KOPT-K1 (cell line): ENCODE data around the gene ZFR.
"Not testable (repeated sequence)": the region's sequence is repeated elsewhere in the genome, so short reads cannot be mapped to it uniquely, and the experiment has no call there.

Experiments used
- H3K27ac ChIP-seq: fragments of 200-600 bp; sonication (generic); 2 replicates; pipeline ENCODE4 v1.5.1; 2016; ENCODE audit warnings: antibody characterized with exemption, mild to moderate bottlenecking, low read depth, low read length; ENCODE audit not compliant: poor library complexity, severe bottlenecking
- H3K36me3 ChIP-seq: fragments of 200-600 bp; sonication (generic); 2 replicates; pipeline ENCODE4 v1.5.1; 2017; ENCODE audit warnings: antibody characterized with exemption, mild to moderate bottlenecking, low read length, moderate library complexity; ENCODE audit not compliant: insufficient read depth
- H3K9me3 ChIP-seq: fragments of 200-600 bp; sonication (generic); 2 replicates; pipeline ENCODE4 v1.5.1; 2017; ENCODE audit warnings: antibody characterized with exemption, low read length, mild to moderate bottlenecking; ENCODE audit not compliant: insufficient read depth, poor library complexity, severe bottlenecking

ZFR gene

GRCh38 chr5:32461441-32462120 is 17.0 kb upstream of the ZFR start:
- Histone ChIP-seq H3K36me3 (no peaks in the 10 kb centered on the region), H3K9me3 (no peaks in the 10 kb centered on the region), H3K27ac (no peak overlapping the region)

DNA sequence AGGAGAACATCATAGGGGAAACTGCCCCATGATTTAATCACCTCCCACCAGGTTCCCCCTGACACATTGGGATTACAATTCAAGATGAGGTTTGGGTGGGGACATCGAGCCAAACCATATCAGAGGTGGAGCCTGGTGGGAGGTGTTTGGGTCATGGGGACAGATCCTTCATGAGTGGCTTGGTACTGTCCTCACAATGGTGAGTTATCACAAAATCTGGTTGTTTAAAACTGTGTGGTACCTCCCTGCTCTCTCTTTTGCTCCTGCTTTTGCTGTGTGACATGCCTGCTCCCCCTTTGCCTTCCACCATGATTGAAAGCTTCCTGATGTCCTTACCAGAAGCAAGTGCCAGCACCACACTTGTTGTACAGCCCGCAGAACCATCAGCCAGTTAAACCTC is 16.2 kb upstream of the ZFR start:
- Histone ChIP-seq H3K9me3 (no peaks in the 10 kb centered on the region), H3K27ac (no peak overlapping the region), H3K36me3 (no peaks in the 10 kb centered on the region)

DNA sequence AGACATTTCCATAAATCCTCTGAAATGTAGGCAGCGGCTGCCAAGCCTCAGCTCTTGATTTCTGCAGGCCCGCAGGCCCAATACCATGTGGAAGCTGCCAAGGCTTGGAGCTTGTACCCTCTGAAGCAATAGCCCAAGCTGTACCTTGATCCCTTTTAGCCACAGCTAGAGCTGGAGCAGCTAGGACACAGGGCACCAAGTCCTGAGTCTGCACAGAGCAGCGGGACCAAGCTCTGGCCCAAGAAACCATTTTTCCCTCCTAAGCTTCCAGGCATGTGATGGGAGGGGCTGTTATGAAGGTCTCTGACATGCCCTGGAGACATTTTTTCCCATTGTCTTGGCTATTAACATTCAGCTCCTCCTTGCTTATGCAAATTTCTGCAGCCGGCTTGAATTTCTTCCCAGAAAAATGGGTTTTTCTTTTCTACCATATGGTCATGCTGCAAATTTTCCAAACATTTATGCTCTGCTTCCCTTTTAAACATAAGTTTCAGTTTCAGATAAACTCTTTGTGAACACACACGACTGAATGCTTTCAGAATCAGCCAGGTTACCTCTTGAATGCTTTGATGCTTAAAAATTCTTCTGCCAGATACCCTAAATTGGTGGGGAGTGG is 14.4 kb upstream of the ZFR start:
- no peaks in the 10 kb centered on the region for H3K36me3 ChIP-seq
- H3K27ac ChIP-seq: no peak overlapping the region
- no peaks in the 10 kb centered on the region for H3K9me3 ChIP-seq

GRCh38 chr5:32455311-32455710 is 10.8 kb upstream of the ZFR start:
- no peaks in the 10 kb centered on the region for H3K9me3 ChIP-seq
- H3K27ac ChIP-seq: no peak overlapping the region
- no peaks in the 10 kb centered on the region for H3K36me3 ChIP-seq

GRCh38 chr5:32454821-32455220 is 10.3 kb upstream of the ZFR start:
- Histone ChIP-seq H3K36me3 (no peaks in the 10 kb centered on the region), H3K9me3 (no peaks in the 10 kb centered on the region), H3K27ac (no peak overlapping the region)

DNA sequence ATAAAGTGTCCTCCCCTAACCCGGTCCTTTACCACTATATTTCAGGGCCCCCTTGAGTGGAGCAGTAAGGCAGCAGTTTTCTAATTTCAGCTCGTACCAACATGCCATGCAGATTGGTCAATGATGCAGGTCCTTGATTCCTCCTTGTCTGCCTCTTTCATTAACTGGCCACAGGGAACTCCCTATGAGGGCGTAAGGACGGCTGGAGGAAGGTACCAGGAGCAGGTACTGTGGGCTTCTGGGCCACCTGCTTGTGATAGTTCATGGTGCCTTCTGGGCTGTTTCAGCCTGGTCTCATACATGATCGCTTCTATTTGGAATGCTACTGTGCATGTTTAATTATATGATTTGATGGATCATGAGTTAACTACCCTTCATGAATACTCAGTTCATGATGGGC is 9.4 kb upstream of the ZFR start:
- no peak overlapping the region for H3K27ac ChIP-seq
- no peaks in the 10 kb centered on the region for H3K36me3 ChIP-seq
- H3K9me3 ChIP-seq: no peaks in the 10 kb centered on the region

DNA sequence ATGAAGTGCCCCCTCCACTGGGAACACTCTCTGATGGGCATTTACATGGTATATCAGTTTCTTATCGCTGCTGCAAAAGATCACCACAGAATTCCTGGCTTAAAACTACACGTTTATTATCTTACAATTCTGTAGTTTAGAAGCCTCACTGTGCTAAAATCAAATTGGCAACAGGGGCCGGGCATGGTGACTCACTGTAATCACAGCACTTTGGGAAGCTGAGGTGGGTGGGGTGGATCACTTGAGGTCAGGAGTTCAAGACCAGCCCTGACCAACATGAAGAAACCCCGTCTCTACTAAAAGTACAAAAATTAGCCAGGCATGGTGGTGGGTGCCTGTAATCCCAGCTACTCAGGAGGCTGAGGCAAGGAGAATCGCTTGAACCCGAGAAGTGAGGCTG is 7.8 kb upstream of the ZFR start:
- not testable (repeated sequence) for H3K27ac ChIP-seq, H3K36me3 ChIP-seq, H3K9me3 ChIP-seq

DNA sequence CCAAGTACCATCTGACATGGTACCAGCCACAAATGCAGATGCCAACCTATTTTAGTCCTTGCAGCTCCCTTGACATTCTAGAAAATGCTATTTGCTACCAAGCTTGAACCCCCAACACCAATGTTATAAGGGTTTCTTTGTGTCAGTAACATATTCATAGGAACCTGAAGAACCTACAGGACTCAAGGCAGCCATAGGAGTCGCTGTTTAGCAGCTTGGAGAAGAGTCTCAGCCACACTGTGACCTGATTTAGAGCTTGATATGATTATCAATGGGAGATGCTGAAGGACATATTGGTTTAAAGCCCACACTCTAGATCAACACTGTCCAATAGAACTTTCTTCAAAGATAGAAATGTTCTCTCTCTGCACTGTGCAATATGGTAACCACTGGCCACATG is 6.4 kb upstream of the ZFR start:
- H3K9me3 ChIP-seq: no peaks in the 10 kb centered on the region
- no peaks in the 10 kb centered on the region for H3K36me3 ChIP-seq
- H3K27ac ChIP-seq: no peak overlapping the region

GRCh38 chr5:32449262-32449661 is 4.7 kb upstream of the ZFR start:
- H3K27ac ChIP-seq: no peak overlapping the region
- H3K9me3 ChIP-seq: no peaks in the 10 kb centered on the region
- H3K36me3 ChIP-seq: no peaks in the 10 kb centered on the region

GRCh38 chr5:32446630-32447029 is 2.1 kb upstream of the ZFR start:
- Histone ChIP-seq H3K27ac (no peak overlapping the region), H3K9me3 (no peaks in the 10 kb centered on the region), H3K36me3 (peaks cover 7% of the 10 kb centered on the region)

GRCh38 chr5:32445831-32446614 is 1.5 kb upstream of the ZFR start:
- H3K27ac ChIP-seq: no peak overlapping the region
- no peaks in the 10 kb centered on the region for H3K9me3 ChIP-seq
- peaks cover 13% of the 10 kb centered on the region for H3K36me3 ChIP-seq

GRCh38 chr5:32445287-32445758 is 783 bp upstream of the ZFR start:
- Histone ChIP-seq H3K27ac (no peak overlapping the region), H3K36me3 (peaks cover 20% of the 10 kb centered on the region), H3K9me3 (no peaks in the 10 kb centered on the region)

GRCh38 chr5:32443541-32444430 is 754 bp downstream of the ZFR start:
- no peaks in the 10 kb centered on the region for H3K9me3 ChIP-seq
- peaks cover 31% of the 10 kb centered on the region for H3K36me3 ChIP-seq
- peak overlapping the region; percentile 87 for H3K27ac ChIP-seq

DNA sequence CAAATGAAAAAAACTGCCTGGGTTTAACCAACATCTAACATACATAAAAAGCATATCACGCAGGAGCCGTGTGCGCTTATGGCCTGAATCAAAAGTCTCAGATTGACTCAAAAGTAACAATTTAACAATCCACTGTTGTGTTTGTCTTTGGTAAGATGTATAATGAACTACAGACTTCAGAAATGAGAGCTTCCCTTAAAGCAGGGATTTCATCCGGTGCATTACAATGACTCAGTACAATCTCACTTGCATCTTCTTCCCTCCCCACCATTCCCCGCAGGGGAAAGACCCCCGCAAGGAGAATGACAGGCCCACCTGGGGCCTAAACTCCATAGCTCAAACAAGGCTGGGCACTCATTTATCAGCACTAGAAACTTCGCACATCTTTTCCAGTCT is 1.4 kb downstream of the ZFR start:
- H3K36me3 ChIP-seq: peaks cover 31% of the 10 kb centered on the region
- no peaks in the 10 kb centered on the region for H3K9me3 ChIP-seq
- peak overlapping the region; percentile 87 for H3K27ac ChIP-seq
